HCT116 (cell line): ENCODE data around the gene OBSCN. TPM values are rescaled to one million over a fixed set of nuclear protein-coding genes. Genes with fewer than 3 reads are reported as not detected.

Experiments
- ATAC-seq: fragments of 200-7000 bp; cut with Tn5 transposase; 2 replicates; pipeline ENCODE4 v1.9.1; 2020; ENCODE audit warnings: mild to moderate bottlenecking, moderate library complexity
- BruUV-seq: library from RNA; stranded (reverse); fragments of 400-500 nt; replicated peaks from 2 replicates; lab custom pipeline; 2021; lab: Mats Ljungman, UMichigan
- CTCF ChIA-PET: fragments of 300-600 bp; sonication (Branson Sonifier 250); formaldehyde crosslinking; loops from one replicate; lab custom pipeline; 2021; ENCODE audit warnings: antibody characterized with exemption; lab: Charles Lee
- POLR2A ChIA-PET: fragments of 300-600, 350-600 bp; sonication (Branson Sonifier 250); formaldehyde crosslinking; loops from one replicate; lab custom pipeline; 2021; ENCODE audit warnings: antibody characterized with exemption; lab: Charles Lee
- RAD21 ChIA-PET, 2 experiments: fragments of 300-600 bp; sonication (Branson Sonifier 250); formaldehyde crosslinking; loops; one replicate each; lab custom pipeline; 2023; ENCODE audit warnings: low total read pairs in 2 of 2; ENCODE audit not compliant: uncharacterized antibody in 2 of 2, unreplicated experiment in 2 of 2, low non-redundant PET in 1 of 2; lab: Charles Lee
- DNase-seq: peaks from one replicate; pipeline ENCODE4 v3.0.0-alpha.2; 2010; ENCODE audit warnings: low read depth, low spot score
- H2AFZ ChIP-seq: fragments of 200-600 bp; shearing (Covaris generic), sonication (generic); 2 replicates; pipeline ENCODE4 v1.6.1; 2017; ENCODE audit warnings: low read depth, mixed run types, mixed read lengths, antibody characterized with exemption, low read length; ENCODE audit not compliant: poor library complexity, severe bottlenecking
- H3K27ac ChIP-seq: 2 replicates; pipeline ENCODE4 v1.5.1; 2012; ENCODE audit warnings: low read depth, low read length
- H3K27me3 ChIP-seq: fragments of 200-600 bp; sonication (generic); 2 replicates; pipeline ENCODE4 v1.6.1; 2016; ENCODE audit warnings: mixed run types, low read length, mixed read lengths; ENCODE audit not compliant: insufficient read depth
- H3K36me3 ChIP-seq, 2 experiments: fragments of 200-500 bp in 1 of 2; fragments of 200-600 bp in 1 of 2; sonication (Bioruptor generic) in 1 of 2; sonication (generic) in 1 of 2; 2 replicates each; pipeline versions ENCODE4 v1.5.1 to v1.6.1; 2014 to 2016; ENCODE audit warnings: low read length in 2 of 2, inconsistent platforms in 1 of 2, mixed read lengths in 1 of 2, mixed run types in 1 of 2; ENCODE audit not compliant: insufficient read depth in 2 of 2, control insufficient read depth in 1 of 2
- H3K4me1 ChIP-seq, 2 experiments: fragments of 200-600 bp in 1 of 2; sonication (generic) in 1 of 2; 2 replicates each; pipeline versions ENCODE4 v1.5.1 to v1.6.1; 2012 to 2017; ENCODE audit warnings: low read length in 2 of 2, inconsistent platforms in 1 of 2, mild to moderate bottlenecking in 1 of 2, mixed read lengths in 1 of 2, mixed run types in 1 of 2, moderate library complexity in 1 of 2; ENCODE audit not compliant: insufficient read depth in 2 of 2, control insufficient read depth in 1 of 2
- H3K4me2 ChIP-seq: fragments of 200-600 bp; sonication (generic); 2 replicates; pipeline ENCODE4 v1.6.1; 2017; ENCODE audit warnings: mixed run types, low read length, mixed read lengths
- H3K4me3 ChIP-seq, 2 experiments: fragments of 200-600 bp in 1 of 2; sonication (generic) in 1 of 2; replicated peaks in 1 of 2; 2 replicates each; pipeline ENCODE4 v1.5.1; 2011 to 2016; ENCODE audit warnings: low read length in 2 of 2, control low read depth in 1 of 2, low read depth in 1 of 2, mild to moderate bottlenecking in 1 of 2, mixed read lengths in 1 of 2, mixed run types in 1 of 2
- H3K79me2 ChIP-seq: fragments of 200-600 bp; sonication (generic); 2 replicates; pipeline ENCODE4 v1.6.1; 2017; ENCODE audit warnings: mild to moderate bottlenecking, mixed run types, low read length, moderate library complexity, mixed read lengths; ENCODE audit not compliant: insufficient read depth
- H3K9ac ChIP-seq: fragments of 200-600 bp; sonication (generic); 2 replicates; pipeline ENCODE4 v1.6.1; 2016; ENCODE audit warnings: low read length, mixed read lengths
- H3K9me2 ChIP-seq: fragments of 200-600 bp; sonication (generic), shearing (Covaris generic); 2 replicates; pipeline ENCODE4 v1.6.1; 2017; ENCODE audit warnings: mixed run types, mild to moderate bottlenecking, moderate library complexity; ENCODE audit not compliant: insufficient read depth
- H3K9me3 ChIP-seq, 2 experiments: fragments of 200-500 bp in 1 of 2; fragments of 200-600 bp in 1 of 2; sonication (Bioruptor generic) in 1 of 2; sonication (generic) in 1 of 2; 2 replicates each; pipeline ENCODE4 v1.6.1; 2014 to 2017; ENCODE audit warnings: low read length in 2 of 2, mixed read lengths in 2 of 2, inconsistent platforms in 1 of 2, low read depth in 1 of 2, mild to moderate bottlenecking in 1 of 2, mixed run types in 1 of 2, moderate library complexity in 1 of 2; ENCODE audit not compliant: control insufficient read depth in 1 of 2, insufficient read depth in 1 of 2
- H4K20me1 ChIP-seq: fragments of 200-600 bp; sonication (generic), shearing (Covaris generic); 2 replicates; pipeline ENCODE4 v1.6.1; 2017; ENCODE audit warnings: mixed run types, mild to moderate bottlenecking, moderate library complexity; ENCODE audit not compliant: insufficient read depth
- CBX3 ChIP-seq: IDR thresholded peaks from 2 replicates; pipeline ENCODE4 v1.6.1; 2012; ENCODE audit warnings: low read depth
- CEBPB ChIP-seq: IDR thresholded peaks from 2 replicates; pipeline ENCODE4 v1.6.1; 2012; ENCODE audit warnings: low read depth
- CTCF ChIP-seq, 3 experiments: fragments of 200-600 bp in 1 of 3; sonication (generic) in 1 of 3; IDR thresholded peaks in 2 of 3; conservative IDR thresholded peaks in 1 of 3; 2 replicates each; pipeline ENCODE4 v1.5.1; 2012 to 2017; ENCODE audit warnings: low read depth in 2 of 3, low read length in 2 of 3, antibody characterized with exemption in 1 of 3, borderline replicate concordance in 1 of 3, control low read depth in 1 of 3, mild to moderate bottlenecking in 1 of 3, mixed read lengths in 1 of 3, mixed run types in 1 of 3, moderate library complexity in 1 of 3; ENCODE audit not compliant: insufficient read depth in 1 of 3
- ELF1 ChIP-seq: IDR thresholded peaks from 2 replicates; pipeline ENCODE4 v1.6.1; 2012; ENCODE audit warnings: low read depth, borderline replicate concordance
- FOSL1 ChIP-seq: IDR thresholded peaks from 2 replicates; pipeline ENCODE4 v1.6.1; 2012; ENCODE audit warnings: low read depth
- MAX ChIP-seq: IDR thresholded peaks from 2 replicates; pipeline ENCODE4 v1.6.1; 2012
- POLR2A ChIP-seq: IDR thresholded peaks from 2 replicates; pipeline ENCODE4 v1.7.0; 2011; ENCODE audit warnings: borderline replicate concordance; ENCODE audit not compliant: insufficient read depth, insufficient read length; ENCODE audit errors: extremely low read depth
- POLR2AphosphoS5 ChIP-seq: IDR thresholded peaks from 2 replicates; pipeline ENCODE4 v1.6.1; 2011; ENCODE audit warnings: mild to moderate bottlenecking, low read depth, low read length, moderate library complexity
- RAD21 ChIP-seq: IDR thresholded peaks from 2 replicates; pipeline ENCODE4 v1.6.1; 2012; ENCODE audit warnings: low read depth, mild to moderate bottlenecking
- REST ChIP-seq: IDR thresholded peaks from 2 replicates; pipeline ENCODE4 v1.6.1; 2012; ENCODE audit warnings: low read depth
- SIN3A ChIP-seq: IDR thresholded peaks from 2 replicates; pipeline ENCODE4 v1.6.1; 2012; ENCODE audit warnings: low read depth
- SP1 ChIP-seq: IDR thresholded peaks from 2 replicates; pipeline ENCODE4 v1.6.1; 2012; ENCODE audit warnings: low read depth
- SRF ChIP-seq: IDR thresholded peaks from 2 replicates; pipeline ENCODE4 v1.6.1; 2012; ENCODE audit warnings: low read depth
- TCF7L2 ChIP-seq: IDR thresholded peaks from 2 replicates; pipeline ENCODE4 v1.7.0; 2011; ENCODE audit warnings: borderline replicate concordance, inconsistent platforms; ENCODE audit not compliant: insufficient read depth, insufficient read length; ENCODE audit errors: extremely low read depth
- ZFX ChIP-seq: fragments of 450-650 bp; IDR thresholded peaks from 2 replicates; pipeline ENCODE4 v1.6.1; 2017
- intact Hi-C: fragments of 100-400 bp; cut with micrococcal nuclease; formaldehyde crosslinking; loops from 2 replicates; pipeline ENCODE4 v1.10.0; 2022
- total RNA-seq: library from RNA; stranded (reverse); gene quantifications from one replicate; pipeline ENCODE4 v1.2.1, GENCODE V29; 2021; ENCODE audit not compliant: unreplicated experiment

OBSCN gene
- total RNA-seq, 1 experiment from 2014 or later, result 16.6 TPM

GRCh38 chr1:228277491-228278431 lies 69.9 kb downstream of the OBSCN start:
- Histone ChIP-seq H3K4me1 (peaks cover 6 to 18% of the 10 kb centered on the region in 2 experiments; a peak in 3 of 4 replicates), H3K36me3 (no peaks in the 10 kb centered on the region; a peak in 1 of 4 replicates), H3K4me3 (no peak overlapping the region), H3K9ac (no peak overlapping the region), H3K27me3 (no peaks in the 10 kb centered on the region), H2AFZ (no peak overlapping the region), H3K4me2 (no peak overlapping the region), H3K79me2 (no peaks in the 10 kb centered on the region), H3K9me2 (no peaks in the 10 kb centered on the region), H3K27ac (no peak overlapping the region), H4K20me1 (no peaks in the 10 kb centered on the region), H3K9me3 (no peaks in the 10 kb centered on the region)
- ChIA-PET RAD21 (no interaction called here), CTCF (no interaction called here), POLR2A (no interaction called here)
- TF ChIP-seq SRF, result no peak
- TF ChIP-seq REST, result no peak
- no peak for TF ChIP-seq ELF1
- no peak for TF ChIP-seq TCF7L2
- no peak for TF ChIP-seq FOSL1
- TF ChIP-seq POLR2AphosphoS5, result no peak
- TF ChIP-seq RAD21, result no peak
- TF ChIP-seq POLR2A, result no peak
- TF ChIP-seq CBX3, result no peak
- no peak for TF ChIP-seq ZFX
- TF ChIP-seq SIN3A, result no peak
- no peak for TF ChIP-seq CEBPB
- no peak for TF ChIP-seq MAX
- TF ChIP-seq SP1, result no peak
- TF ChIP-seq CTCF (IDR thresholded peaks at IDR 0.05 in 2 of 3, conservative IDR thresholded peaks at IDR 0.05 in 1 of 3; ENCODE audit: borderline replicate concordance in 1 of 3, insufficient read depth in 1 of 3, low read depth in 2 of 3, low read length in 2 of 3), result no peak
- ATAC-seq, result no peak
- no TSS peak for BruUV-seq
- no peak for DNase-seq
- intact Hi-C loops, result no loop called here
